Posterior vena cava (tissue), 2 donors: ENCODE data around the gene SRSF10. TPM values are rescaled to one million over a fixed set of nuclear protein-coding genes. Genes with fewer than 3 reads are reported as not detected.
"Not testable (repeated sequence)": the region's sequence is repeated elsewhere in the genome, so short reads cannot be mapped to it uniquely, and the experiment has no call there.

Experiments
- DNase-seq: peaks from one replicate; pipeline ENCODE4 v3.0.0-alpha.2; 2020; ENCODE audit warnings: low spot score
- intact Hi-C, 2 donors: fragments of 100-400 bp; cut with DNase I; formaldehyde crosslinking; loops; one replicate each; pipeline versions ENCODE4 v1.14.1 to v1.14.2; 2022 to 2023
- long read RNA-seq, 2 donors: library from polyadenylated mRNA; unstranded; transcript quantifications; one replicate each; pipeline ENCODE4 v2.0.0, GENCODE V29; 2020 to 2021
- total RNA-seq, 2 donors: library from RNA; stranded (reverse); fragmentation: NEBNext Ultra II Directional; extraction: Animal tissue kit (Norgen Biotek cat#: 25700); gene quantifications; one replicate each; pipeline ENCODE4 v1.2.1, GENCODE V29; 2021
- donor health status: DM: yes; HTN: yes; CAD: no.
- donor health status: DM: yes; HTN: yes; CAD: no.

SRSF10 gene
- total RNA-seq = 10 to 100 TPM; 74.1 to 77.4 TPM
- long read RNA-seq, donor 1, partial matches to known transcripts = 1 of 11 reads
- long read RNA-seq, donor 1, other reads (novel, unspliced or antisense) = 6 of 11 reads
- long read RNA-seq, donor 2, partial matches to known transcripts = 1 of 27 reads
- long read RNA-seq, donor 2, other reads (novel, unspliced or antisense) = 21 of 27 reads

DNA sequence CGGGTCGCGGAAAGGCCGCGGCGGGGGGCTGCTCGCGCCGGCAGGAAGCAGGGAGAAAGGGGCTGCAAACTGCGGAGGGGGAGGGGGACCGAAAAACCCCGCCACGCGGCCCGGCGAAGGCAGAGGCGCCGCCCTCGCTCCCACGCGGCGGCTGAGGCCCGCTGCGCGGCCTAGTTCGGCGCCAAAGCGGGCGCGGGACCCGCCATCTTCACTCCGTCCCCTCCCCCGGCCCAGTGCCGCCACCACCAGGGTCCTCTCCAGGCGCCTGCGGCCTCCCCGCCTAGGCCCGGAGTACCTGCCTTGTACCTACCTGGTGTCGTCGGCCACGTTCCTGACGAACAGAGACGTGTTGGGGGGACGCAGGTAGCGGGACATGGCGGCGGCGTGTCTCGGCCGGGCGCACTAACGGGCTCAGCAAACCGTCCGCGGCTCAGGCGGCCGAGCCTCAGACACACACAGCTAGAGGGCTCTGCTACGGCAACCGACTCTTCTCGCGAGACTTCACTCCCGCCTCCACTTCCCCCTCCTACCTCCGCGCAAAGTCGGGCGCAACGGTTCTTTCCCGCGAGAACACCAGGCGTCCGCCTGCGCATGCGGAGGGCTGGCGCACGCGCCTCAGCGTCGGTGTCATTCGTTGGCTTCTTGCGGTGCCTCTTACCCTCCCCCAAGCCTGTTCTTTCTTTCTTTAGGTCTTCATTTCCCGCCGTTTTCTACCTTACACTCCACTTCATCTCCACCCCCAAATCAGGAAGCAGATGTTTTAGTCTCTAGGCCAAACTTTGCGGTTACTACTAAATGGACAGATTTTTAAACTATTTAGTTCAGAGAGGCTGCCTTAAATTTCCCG is at the start of gene SRSF10:
TSS of gene SRSF10 (minus strand) at position 447 of the 847 bp plus-strand sequence. CDS start at position 375, 72 bp downstream.
- DNase-seq = peak; percentile 100
- intact Hi-C loops = loop anchor here (5.0 to 10.0 kb wide), 3 partner anchors 42 to 1075 kb away; no protein-coding TSS in a partner anchor

DNA sequence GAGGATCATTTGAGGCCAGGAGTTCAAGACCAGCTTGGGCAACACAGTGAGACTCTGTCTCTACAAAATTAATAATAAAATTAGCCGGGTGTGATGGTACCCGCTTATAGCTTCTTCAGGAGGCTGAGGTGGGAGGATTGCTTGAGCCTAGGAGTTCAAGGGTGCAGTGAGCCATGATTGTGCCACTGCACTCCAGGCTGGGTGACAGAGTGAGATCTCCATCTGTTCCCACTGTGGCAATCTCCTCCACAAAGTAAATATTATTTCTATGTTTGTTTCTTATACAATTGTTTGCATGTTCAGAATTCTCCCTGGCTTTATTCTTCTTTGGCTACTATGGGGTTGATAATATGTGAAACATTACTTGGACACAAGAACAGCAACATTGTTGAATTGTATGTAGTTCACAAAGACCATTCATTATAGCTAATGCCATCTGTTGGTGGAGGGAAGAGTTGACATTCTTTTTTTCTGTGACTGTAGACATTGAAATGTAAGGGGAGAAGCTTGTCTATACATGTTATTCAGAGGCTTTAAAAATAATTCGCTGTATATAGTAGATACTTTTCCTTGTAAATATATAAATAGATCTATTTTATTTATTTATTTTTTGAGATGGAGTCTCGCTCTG is 47.8 kb upstream of the SRSF10 start:
- intact Hi-C loops = loop anchor here in 1 of 2 donors (5.0 kb wide), 1 partner anchor 51 kb away; no protein-coding TSS in a partner anchor

DNA sequence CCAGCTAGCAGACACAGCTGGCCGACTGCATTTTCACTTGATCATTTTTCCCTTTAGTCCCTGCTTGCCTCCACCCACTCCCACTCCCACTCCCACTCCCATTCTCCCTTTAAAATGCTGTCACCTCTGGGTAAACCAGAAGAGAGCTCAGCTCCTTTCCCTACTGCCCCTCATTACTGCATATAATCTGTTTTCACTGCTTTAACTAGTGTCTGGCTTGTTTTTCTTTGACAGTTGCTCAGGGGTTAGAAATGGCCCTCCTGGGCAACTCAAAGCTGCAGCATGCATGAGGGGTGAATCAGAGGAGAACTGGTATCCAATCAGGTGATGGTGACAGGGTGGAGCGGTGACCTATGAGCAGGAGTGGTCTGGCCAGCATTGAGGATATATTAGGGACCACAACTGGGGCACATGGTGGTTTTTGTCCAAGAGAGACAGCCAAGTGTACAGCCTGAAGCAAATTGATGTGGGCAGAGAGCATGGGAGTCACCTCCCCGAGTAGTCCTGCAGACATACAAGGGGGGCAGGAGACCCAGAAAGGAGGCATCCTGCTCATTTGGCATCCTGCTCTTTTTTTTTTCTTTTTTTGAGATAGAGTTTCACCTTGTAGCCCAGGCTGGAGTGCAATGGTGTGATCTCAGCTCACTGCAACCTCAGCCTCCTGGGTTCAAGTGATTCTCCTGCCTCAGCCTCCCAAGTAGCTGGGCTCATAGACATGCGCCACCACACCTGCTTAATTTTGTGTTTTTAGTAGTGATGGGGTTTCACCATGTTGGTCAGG is 42.6 kb upstream of the SRSF10 start:
- intact Hi-C loops = loop anchor here (5.0 kb wide), 2 partner anchors 45 to 65 kb away; partner anchors contain the start of gene PNRC2 (in 2 of the 2)
- DNase-seq = no peak

More for the DNA sequence above, 47.8 kb upstream of the SRSF10 start:
- DNase-seq = no peak

DNA sequence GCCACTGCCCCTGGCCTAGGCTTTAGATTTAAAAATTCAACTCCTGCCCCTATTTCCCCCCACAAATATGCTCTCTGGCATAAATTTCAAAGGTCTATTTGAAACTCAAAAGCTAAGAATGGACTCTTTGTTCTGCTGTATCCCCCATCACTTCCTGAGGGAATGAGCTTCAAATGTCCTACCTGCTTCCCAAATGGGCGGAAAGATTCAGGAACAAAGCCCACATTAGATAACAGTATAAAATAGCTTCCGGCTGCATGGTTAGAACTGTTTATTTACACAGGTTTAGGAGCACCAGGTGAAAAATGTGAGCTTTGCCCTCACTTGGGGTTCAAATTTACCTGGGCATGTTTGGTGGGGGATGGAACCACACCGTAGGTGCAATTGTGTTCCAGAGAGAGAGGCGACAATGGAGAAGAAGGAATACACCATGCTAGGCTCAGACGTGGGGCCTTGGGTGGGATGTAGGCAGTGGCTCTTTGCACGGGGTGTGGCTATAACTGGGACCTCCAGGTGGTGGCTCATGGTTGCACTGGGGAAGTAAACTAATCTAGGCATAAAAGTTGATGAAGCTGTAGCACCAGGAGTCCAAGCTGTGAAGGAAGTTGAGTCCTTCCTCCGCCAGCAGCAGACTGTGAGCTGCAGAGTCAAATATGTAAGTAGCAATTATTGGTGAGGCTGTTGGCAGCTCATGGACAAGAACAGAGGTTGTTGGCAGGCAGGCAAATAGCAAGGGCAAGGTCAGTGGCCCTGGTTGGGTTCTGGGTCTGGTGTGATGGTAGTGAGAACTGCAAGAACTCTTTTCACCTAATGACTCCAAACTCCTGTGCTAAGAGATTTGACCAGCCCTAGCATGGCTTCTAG is 41.5 kb upstream of the SRSF10 start:
- DNase-seq = no peak
- intact Hi-C loops = loop anchor here (5.0 kb wide), 2 partner anchors 44 to 64 kb away; partner anchors contain the start of gene PNRC2 (in 2 of the 2)

DNA sequence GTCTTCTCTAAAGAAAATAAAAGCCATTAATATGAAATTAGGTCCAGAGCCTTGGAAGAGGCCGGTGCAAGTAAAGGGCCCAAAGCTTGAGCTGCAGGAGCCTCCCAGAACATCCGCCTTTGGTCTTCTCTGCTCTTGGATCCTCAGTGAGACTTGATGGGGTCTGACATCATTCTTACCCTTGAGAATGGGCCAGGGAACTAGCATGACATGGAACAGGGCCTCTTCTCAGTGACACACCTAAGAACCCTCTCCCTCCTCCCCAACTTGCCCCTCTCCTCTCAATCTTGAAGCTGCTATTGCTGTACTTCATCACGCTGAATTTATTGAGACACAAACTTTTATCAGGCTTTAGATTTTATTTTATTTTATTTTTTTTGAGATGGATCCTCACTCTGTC is 40.3 kb upstream of the SRSF10 start:
- no peak for DNase-seq

DNA sequence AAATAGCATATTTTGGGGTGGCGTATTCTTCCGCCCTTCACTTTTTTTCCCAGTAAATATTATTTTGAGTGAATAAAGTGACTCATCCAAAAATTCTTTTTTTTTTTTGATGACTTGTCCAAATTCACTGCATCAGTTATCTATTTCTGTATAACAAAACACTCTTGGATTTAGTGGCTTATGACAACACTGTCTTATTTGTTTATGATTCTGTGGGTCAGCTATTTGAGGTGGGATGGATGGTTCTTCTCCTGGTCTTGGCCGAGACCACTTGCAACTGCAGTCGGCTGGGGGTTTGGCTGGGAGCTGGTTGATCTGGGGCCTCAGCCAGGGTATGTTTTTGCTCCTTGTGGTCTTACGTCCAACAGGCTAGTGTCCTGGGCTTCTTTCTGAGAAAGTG is 39.9 kb upstream of the SRSF10 start:
- intact Hi-C loops = loop anchor here (5.0 kb wide), 2 partner anchors 43 to 63 kb away; partner anchors contain the start of gene PNRC2 (in 2 of the 2)

More for the DNA sequence above, 40.3 kb upstream of the SRSF10 start:
- intact Hi-C loops = loop anchor here (5.0 kb wide), 2 partner anchors 43 to 63 kb away; partner anchors contain the start of gene PNRC2 (in 2 of the 2)

DNA sequence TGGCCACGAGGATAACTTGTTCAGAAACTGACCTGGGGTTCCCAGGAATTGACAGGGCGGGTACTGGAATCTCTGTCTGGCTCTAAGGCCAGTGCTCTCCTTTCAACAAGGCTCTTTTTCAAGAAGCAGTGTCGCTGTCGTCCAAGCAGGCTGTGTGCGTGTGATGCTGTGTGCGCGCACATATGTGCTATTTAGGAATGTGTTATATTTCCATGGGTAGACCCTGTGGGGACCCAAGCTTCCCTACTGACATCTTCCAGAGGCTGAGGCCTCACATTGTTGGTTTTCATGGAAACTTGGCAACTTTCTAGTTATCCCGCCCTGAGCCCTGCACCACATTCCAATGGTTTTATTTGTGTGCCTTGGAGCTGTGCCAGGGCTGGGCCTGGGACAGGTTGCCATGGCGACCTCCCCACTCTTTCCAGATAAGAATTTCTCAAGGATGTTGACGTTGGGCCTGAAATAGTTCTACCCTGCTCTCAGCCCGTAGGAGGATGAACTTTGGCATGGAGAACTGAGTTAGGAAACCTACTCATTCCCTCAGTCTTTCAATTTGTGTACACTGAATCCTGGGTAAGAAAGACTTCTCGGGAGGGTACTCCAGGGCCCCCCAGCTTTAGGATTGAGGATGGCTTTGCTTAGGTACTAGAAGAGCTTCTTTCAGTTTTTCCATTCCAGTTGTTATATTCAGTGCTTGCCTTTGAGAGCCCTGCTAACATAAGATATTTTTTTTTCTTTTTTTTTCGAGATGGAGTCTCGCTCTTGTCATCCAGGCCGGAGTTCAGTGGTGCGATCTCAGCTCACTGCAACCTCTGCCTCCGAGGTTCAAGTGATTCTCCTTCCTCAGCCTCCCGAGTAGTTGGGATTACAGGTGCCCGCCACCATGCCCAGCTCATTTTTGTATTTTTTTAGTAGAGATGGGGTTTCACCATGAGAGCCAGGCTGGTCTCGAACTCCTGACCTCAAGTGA is 38.8 kb upstream of the SRSF10 start:
- DNase-seq = peak; percentile 98

More for the DNA sequence above, 39.9 kb upstream of the SRSF10 start:
- no peak for DNase-seq

DNA sequence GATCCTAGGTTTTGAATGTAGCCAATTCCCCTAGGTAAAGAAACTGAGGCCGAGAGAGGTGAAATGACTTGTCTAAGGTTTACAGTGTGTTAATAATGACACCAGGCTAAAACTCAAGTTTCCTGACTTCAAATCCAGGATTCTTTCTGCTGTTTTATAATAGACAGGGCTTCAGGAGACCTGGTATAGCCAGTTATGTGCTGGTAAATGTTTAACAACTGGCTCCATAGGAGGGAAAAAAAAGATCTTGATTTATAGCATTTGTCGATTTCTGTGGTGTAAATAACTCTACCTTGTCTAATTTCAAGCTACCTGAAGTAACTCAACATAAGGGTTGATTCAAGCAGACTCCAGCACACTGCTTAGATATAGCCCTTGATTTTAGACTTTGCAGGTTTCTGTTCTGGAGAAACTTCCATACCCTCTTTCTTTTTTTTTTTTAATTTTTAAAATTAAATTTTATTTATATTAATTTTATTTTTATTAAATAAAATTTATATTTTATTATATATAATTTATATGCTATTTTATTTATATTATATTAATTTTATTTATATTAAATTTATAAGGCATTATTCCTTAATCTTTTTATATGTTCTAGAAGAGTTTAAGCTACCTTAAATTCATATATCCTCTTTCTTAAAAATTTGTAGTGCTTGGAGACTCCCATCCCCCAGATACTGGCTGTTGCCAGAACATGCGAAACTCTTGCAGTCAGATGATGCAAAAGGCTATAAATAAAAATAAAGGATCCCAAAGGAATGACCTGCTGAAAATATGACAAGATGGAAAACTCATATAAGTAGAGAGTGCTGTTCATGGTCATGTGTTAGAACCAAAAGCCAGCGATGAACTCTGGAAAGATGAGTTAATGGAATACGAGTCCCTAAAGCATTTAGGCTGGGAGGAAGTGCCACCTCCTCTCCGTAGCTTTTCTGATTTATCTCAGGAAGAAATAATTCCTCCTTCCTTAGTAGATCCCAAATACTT is 35.4 kb upstream of the SRSF10 start:
- intact Hi-C loops = no loop called here
- no peak for DNase-seq

More for the DNA sequence above, 38.8 kb upstream of the SRSF10 start:
- intact Hi-C loops = no loop called here

DNA sequence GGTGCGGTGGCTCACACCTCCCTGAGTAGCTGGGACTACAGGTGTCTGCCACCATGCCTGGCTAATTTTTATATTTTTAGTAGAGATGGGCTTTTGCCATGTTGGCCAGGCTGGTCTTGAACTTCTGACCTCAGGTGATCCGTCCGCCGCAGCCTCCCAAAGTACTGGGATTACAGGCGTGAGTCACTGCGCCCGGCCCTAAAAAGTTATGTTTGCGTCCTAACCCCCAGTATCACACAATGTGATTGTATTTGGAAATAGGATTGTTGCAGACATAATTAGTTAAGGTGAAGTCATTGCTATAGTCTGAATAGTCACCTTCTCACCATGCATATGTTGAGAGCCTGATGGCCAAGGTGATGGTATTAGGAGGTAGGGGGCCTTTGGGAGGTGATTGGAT is 32.8 kb upstream of the SRSF10 start:
- intact Hi-C loops, DNase-seq: not testable (repeated sequence)

DNA sequence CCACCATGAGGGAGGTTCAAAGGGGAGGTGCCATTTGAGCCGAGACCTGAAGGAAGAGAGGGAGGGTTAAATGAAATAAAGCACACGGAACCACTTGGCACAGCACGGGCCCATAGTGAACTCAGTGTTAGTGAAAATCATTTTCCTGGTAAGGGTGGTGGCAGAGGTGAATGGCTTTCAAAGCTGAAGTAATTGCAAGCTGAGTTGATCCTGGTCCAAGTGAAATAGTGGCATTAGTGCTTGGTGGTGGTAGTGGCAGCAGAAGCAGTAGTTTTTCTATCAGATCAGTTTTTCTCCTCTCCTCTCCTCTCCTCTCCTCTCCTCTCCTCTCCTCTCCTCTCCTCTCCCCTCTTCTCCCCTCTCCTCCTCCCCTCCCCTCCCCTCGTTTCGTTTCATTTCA is 30.5 kb upstream of the SRSF10 start:
- intact Hi-C loops = no loop called here
- no peak for DNase-seq

DNA sequence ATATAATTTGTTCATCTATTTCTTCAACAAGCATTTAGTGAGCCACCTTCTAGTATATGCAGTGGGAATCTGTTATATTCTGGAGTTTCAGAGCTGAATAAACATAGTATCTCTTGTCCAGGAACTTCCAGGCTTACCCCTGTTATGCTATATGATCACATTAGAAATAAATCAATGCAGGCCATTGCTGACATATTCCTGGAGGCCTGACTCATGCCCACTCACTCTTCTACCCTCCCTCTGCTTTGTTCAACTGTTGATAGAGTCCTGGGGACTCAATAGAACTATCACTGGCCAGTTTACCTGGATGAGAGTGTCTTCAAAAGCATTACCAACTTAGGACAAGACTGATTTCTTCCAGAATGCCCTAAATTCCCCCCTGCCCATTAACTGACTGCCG is 29.3 kb upstream of the SRSF10 start:
- no peak for DNase-seq
- intact Hi-C loops = no loop called here

DNA sequence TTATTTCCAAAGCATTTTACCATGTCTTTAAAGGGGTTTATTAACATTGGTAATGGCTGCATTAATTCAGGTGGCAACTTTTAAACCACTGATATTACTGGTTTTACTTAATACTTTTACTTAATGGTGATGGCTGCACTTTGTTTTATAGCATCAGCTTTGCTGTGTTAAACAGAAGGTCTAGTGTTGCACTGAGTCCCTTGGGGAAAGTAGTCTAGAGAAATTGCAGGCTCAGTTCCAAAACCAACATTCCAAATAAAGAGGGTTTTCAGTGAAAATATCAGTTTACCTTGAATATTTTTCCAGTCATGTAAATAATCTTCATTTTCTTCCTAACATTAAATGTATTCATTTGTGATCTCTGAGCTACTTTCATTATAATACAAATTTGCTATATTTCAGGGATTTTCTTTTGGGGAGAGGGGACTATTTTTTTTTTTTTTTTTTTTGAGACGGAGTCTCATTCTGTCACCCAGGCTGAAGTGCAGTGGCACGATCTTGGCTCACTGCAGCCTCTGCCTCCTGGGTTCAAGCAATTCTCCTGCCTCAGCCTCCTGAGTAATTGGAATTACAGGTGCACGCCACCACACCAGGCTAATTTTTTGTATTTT is 28.6 kb upstream of the SRSF10 start:
- DNase-seq, intact Hi-C loops: not testable (repeated sequence)

DNA sequence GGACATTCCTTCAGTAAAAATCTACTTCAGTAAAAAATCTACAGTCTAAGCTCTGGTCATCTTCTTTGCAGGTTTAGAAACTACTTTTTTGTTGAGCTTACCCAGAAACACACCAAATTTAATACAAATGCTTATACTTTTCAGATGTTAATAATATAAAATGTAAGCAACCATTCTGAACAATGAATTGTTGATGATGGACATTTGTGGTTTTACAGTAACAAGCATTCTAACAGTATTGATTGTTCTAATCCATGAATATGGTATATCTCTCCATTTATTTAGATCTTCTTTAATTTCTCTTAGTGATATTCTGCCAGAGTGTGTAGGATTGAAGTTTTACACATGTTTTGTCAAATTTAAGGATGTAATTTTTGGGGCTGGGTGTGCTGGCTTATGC is 27.0 kb upstream of the SRSF10 start:
- no peak for DNase-seq
- intact Hi-C loops = no loop called here

DNA sequence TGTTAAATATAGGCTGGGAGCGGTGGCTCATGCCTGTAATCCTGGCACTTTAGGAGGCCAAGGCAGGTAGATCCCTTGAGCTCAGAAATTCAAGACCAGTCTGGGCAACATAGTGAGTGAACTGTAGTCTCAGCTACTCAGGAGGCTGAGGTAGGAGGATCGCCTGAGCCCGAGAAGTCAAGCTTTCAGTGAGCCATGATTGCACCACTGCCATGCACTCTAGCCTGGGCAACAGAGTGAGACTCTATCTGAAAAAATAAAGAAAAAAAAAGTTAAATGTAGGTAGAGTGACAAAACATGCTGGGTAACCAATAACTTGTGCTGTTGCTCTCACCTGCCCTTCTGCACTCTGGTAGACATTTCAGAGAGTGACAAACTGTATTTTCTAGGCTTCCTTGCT is 25.0 kb upstream of the SRSF10 start:
- intact Hi-C loops = no loop called here
- DNase-seq = no peak

DNA sequence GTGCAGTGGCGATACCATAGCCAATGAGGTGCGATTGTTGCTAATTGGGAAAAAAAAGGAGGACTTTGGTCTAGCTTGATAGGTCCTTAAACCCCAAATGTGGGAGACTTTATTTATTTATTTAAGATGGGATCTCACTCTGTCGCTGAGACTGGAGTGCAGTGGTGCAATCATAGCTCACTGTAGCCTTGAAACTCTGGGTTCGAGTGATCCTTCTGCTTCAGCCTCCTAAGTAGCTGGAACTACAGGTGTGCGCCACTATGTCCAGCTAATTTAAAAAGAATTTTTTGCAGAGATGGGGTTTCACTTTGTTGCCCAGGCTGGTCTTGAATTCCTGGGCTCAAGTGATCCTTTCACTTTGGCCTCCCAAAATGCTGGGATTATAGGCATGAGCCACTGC is 24.0 kb upstream of the SRSF10 start:
- intact Hi-C loops = no loop called here
- DNase-seq = no peak
